HEK293T (cell line): ENCODE measurements around the gene ZBTB20.

Experiments used
- FOXA1 ChIP-seq: fragments of 450-650 bp; IDR thresholded peaks from 2 replicates; pipeline ENCODE4 v1.6.1; 2016; ENCODE audit warnings: mild to moderate bottlenecking
- NFRKB ChIP-seq: fragments of 450-650 bp; IDR thresholded peaks from 2 replicates; pipeline ENCODE4 v1.6.1; 2016; ENCODE audit warnings: mild to moderate bottlenecking, moderate library complexity
- SUZ12 ChIP-seq: fragments of 450-650 bp; IDR thresholded peaks from 2 replicates; pipeline ENCODE4 v1.6.1; 2016; ENCODE audit warnings: mild to moderate bottlenecking

- TF ChIP-seq NFRKB: no peak
- TF ChIP-seq FOXA1: no peak
- TF ChIP-seq SUZ12: no peak
Observed at GRCh38 chr3:115086344-115086743, 60.7 kb downstream of the ZBTB20 start.
